CD4-positive, alpha-beta T cell treated with Interleukin-2 at 100 ng/mL for 4 hours (primary cell): Measurements from ENCODE around the gene RNU2-63P.
"Not testable (repeated sequence)": the region's sequence is repeated elsewhere in the genome, so short reads cannot be mapped to it uniquely, and the experiment has no call there.

Experiments used
- DNase-seq: peaks from one replicate; pipeline ENCODE4 v3.0.0-alpha.2; 2020; ENCODE audit warnings: low spot score

The RNU2-63P gene

DNA sequence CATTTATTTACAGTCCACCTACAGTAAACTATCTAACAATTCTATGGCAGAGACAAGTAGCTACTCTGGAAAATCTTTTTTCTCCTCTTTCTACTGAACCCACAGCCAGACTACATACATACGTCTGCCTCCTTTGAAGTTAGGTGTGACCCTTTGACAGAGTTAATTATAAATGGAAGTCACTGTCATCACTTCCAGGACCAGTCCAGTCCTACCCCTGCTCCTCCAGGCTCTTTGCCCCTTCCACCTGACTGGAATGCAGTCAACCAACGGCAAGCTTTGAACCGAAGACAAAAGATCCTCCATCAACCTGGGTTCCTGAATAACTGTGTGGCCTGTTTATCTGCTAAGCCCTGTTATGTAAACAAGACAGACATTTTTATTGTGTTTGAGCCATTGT lies 35.2 kb downstream of the RNU2-63P start:
- DNase-seq = not testable (repeated sequence)

GRCh38 chr2:87972385-87972784 lies 44.0 kb downstream of the RNU2-63P start:
- not testable (repeated sequence) for DNase-seq
